K562 (cell line): ENCODE measurements around the gene NRSN2. TPM values are rescaled to one million over a fixed set of nuclear protein-coding genes. Genes with fewer than 3 reads are reported as not detected.
A peak's percentile ranks its signal among the peaks of the same experiment; 100 is the strongest.
"Not testable (repeated sequence)": the region's sequence is repeated elsewhere in the genome, so short reads cannot be mapped to it uniquely, and the experiment has no call there.

Experiments
- ATAC-seq: fragments of 200-7000 bp; cut with Tn5 transposase; 3 replicates; pipeline ENCODE4 v1.9.1; 2020; ENCODE audit warnings: moderate library complexity
- BruUV-seq: library from RNA; stranded (reverse); fragments of 400-500 nt; replicated peaks from 2 replicates; lab custom pipeline; 2021; lab: Mats Ljungman, UMichigan
- CTCF ChIA-PET: fragments of 300-600 bp; formaldehyde crosslinking; extraction: SDS; loops from one replicate; lab custom pipeline; 2021; ENCODE audit warnings: low intra/inter-chr PET ratio; lab: Yijun Ruan, JAX
- POLR2A ChIA-PET: fragments of 300-600, 350-650 bp; sonication (Branson Sonifier 250); formaldehyde crosslinking; extraction: SDS; loops from one replicate; lab custom pipeline; 2021; ENCODE audit warnings: antibody characterized with exemption, inconsistent platforms; lab: Yijun Ruan, JAX
- DNase-seq, 4 experiments: peaks; one replicate each; pipeline versions ENCODE4 v3.0.0 to v3.0.0-alpha.2; 2011 to 2018; ENCODE audit warnings: low spot score in 3 of 4, mixed read lengths in 3 of 4; ENCODE audit errors: extremely low read depth in 1 of 4
- FAIRE-seq: peaks from 2 replicates; lab custom pipeline; 2011; peaks lifted over from hg19 to GRCh38; lab: Jason Lieb, UNC
- H2AFZ ChIP-seq: 2 replicates; pipeline ENCODE4 v1.6.0; 2011; ENCODE audit warnings: low read depth, low read length, control low read depth, inconsistent platforms
- H3K27ac ChIP-seq: fragments of 200-600 bp; 3 replicates; pipeline ENCODE4 v1.8.0; 2011; ENCODE audit warnings: low read depth, mild to moderate bottlenecking, control low read depth, inconsistent platforms, low read length, moderate library complexity, mixed read lengths; ENCODE audit errors: extremely low read depth
- H3K27me3 ChIP-seq, 2 experiments: fragments of 300-600 bp in 1 of 2; 2 replicates in 1 of 2; 3 replicates in 1 of 2; pipeline versions ENCODE4 v1.6.0 to v1.8.0; 2011; ENCODE audit warnings: inconsistent platforms in 2 of 2, low read length in 2 of 2, mild to moderate bottlenecking in 1 of 2, mixed read lengths in 1 of 2, moderate library complexity in 1 of 2; ENCODE audit not compliant: control insufficient read depth in 2 of 2, insufficient read depth in 2 of 2
- H3K36me3 ChIP-seq: fragments of 300-600 bp; 3 replicates; pipeline ENCODE4 v1.8.0; 2011; ENCODE audit warnings: mild to moderate bottlenecking, low read length, inconsistent platforms; ENCODE audit not compliant: control insufficient read depth, insufficient read depth
- H3K4me1 ChIP-seq, 2 experiments: fragments of 200-600 bp in 1 of 2; replicated peaks in 1 of 2; 2 replicates in 1 of 2; 3 replicates in 1 of 2; pipeline versions ENCODE4 v1.5.1 to v1.8.0; 2011; ENCODE audit warnings: inconsistent platforms in 2 of 2, low read length in 2 of 2, mild to moderate bottlenecking in 1 of 2, mixed read lengths in 1 of 2, moderate library complexity in 1 of 2; ENCODE audit not compliant: control insufficient read depth in 2 of 2, insufficient read depth in 2 of 2
- H3K4me2 ChIP-seq: 2 replicates; pipeline ENCODE4 v1.6.1; 2011; ENCODE audit warnings: low read length, control low read depth, inconsistent platforms, mixed read lengths; ENCODE audit not compliant: insufficient read depth
- H3K4me3 ChIP-seq: fragments of 200-600 bp; sonication (generic), shearing (Covaris generic); 2 replicates; pipeline ENCODE4 v1.5.1; 2016; ENCODE audit warnings: control low read depth, inconsistent platforms
- H3K79me2 ChIP-seq: fragments of 200-600 bp; 3 replicates; pipeline ENCODE4 v1.8.0; 2011; ENCODE audit warnings: low read length, inconsistent platforms; ENCODE audit not compliant: control insufficient read depth, insufficient read depth
- H3K9ac ChIP-seq, 2 experiments: 2 replicates each; pipeline versions ENCODE4 v1.6.0 to v1.6.1; 2011; ENCODE audit warnings: low read depth in 2 of 2, low read length in 2 of 2, control low read depth in 1 of 2, inconsistent platforms in 1 of 2, mild to moderate bottlenecking in 1 of 2, mixed read lengths in 1 of 2; ENCODE audit not compliant: insufficient read depth in 1 of 2
- H3K9me1 ChIP-seq: one replicate; pipeline ENCODE4 v1.6.0; 2011; ENCODE audit warnings: inconsistent platforms, mild to moderate bottlenecking, low read length, moderate library complexity; ENCODE audit not compliant: control insufficient read depth, insufficient read depth
- H3K9me3 ChIP-seq: replicated peaks from 2 replicates; pipeline ENCODE4 v1.5.1; 2011; ENCODE audit warnings: low read depth, low read length, inconsistent platforms; ENCODE audit not compliant: control insufficient read depth, insufficient read depth
- H4K20me1 ChIP-seq: replicated peaks from 2 replicates; pipeline ENCODE4 v1.6.1; 2011; ENCODE audit warnings: low read length, inconsistent platforms, mixed read lengths; ENCODE audit not compliant: control insufficient read depth, insufficient read depth
- CXXC5 ChIP-seq: fragments of 250-450 bp; sonication (Bioruptor Pico); IDR thresholded peaks from 2 replicates; pipeline ENCODE4 v1.8.0; 2022; ENCODE audit warnings: inconsistent platforms, mild to moderate bottlenecking, moderate library complexity
- L3MBTL2 ChIP-seq: fragments of 450-650 bp; IDR thresholded peaks from 2 replicates; pipeline ENCODE4 v1.6.1; 2016; ENCODE audit warnings: mild to moderate bottlenecking, moderate library complexity
- NR2C1 ChIP-seq, 2 experiments: fragments of 450-650 bp; IDR thresholded peaks; 2 replicates each; pipeline ENCODE4 v1.6.1; 2017; ENCODE audit warnings: mild to moderate bottlenecking in 2 of 2, antibody characterized with exemption in 1 of 2, inconsistent platforms in 1 of 2, missing compliant biosample characterization in 1 of 2, missing genetic modification characterization in 1 of 2
- PTTG1 ChIP-seq: fragments of 450-650 bp; IDR thresholded peaks from 2 replicates; pipeline ENCODE4 v1.6.1; 2016; ENCODE audit warnings: low read depth, mild to moderate bottlenecking, missing genetic modification characterization, missing compliant biosample characterization
- ZNF197 ChIP-seq: fragments of 200-800 bp; sonication (Bioruptor generic); IDR thresholded peaks from 2 replicates; pipeline ENCODE4 v1.6.1; 2016; ENCODE audit warnings: low read depth, missing genetic modification characterization, missing compliant biosample characterization
- ZNF384 ChIP-seq: IDR thresholded peaks from 2 replicates; pipeline ENCODE4 v1.6.1; 2012; ENCODE audit warnings: low read depth, low read length, improper control_type of control experiment
- WGBS: fragments of 100-300 bp; shearing (Covaris generic); methylation state at CpG from one replicate; pipeline ENCODE4 v1.1.6; 2016; ENCODE audit warnings: low coverage, mixed read lengths; ENCODE audit not compliant: insufficient coverage; ENCODE audit errors: missing lambda C conversion rate; 5-methylcytosine and 5-hydroxymethylcytosine counted together
- in situ Hi-C: fragments of 300-500 bp; cut with MboI; formaldehyde crosslinking; loops from 4 replicates; pipeline ENCODE4 v1.15.0; 2018; ENCODE audit warnings: inconsistent platforms, mixed read lengths
- intact Hi-C: fragments of 100-400 bp; cut with micrococcal nuclease; formaldehyde crosslinking; loops from 2 replicates; pipeline ENCODE4 v1.14.2; 2022
- polyA plus RNA-seq, 8 experiments: library from polyadenylated mRNA; depleted of rRNA in 4 of 8; stranded (reverse) in 5 of 8; unstranded in 3 of 8; fragments of >200 nt; fragmentation: Nextera tagmentation in 2 of 8; fragmentation: Illumina TruSeq in 1 of 8; extraction: Ambion mirVana in 2 of 8; extraction: Trizol in 1 of 8; gene quantifications; 2 replicates each; pipeline versions ENCODE4 v1.2.1 to v1.2.3, GENCODE V29; 2011 to 2014; ENCODE audit warnings: inconsistent platforms in 1 of 8, missing spikeins in 1 of 8
- total RNA-seq, 7 experiments: library from RNA; depleted of rRNA in 6 of 7; stranded (reverse); fragments of >200 nt in 6 of 7; fragmentation: Illumina TruSeq in 2 of 7; extraction: Trizol in 2 of 7; gene quantifications; 2 replicates each; pipeline versions ENCODE4 v1.2.1 to v1.2.3, GENCODE V29; 2011 to 2021; ENCODE audit warnings: low replicate concordance in 1 of 7
- TF ChIP-seq, protein P1 (sequence below): fragments of 450-650 bp; IDR thresholded peaks from 2 replicates; pipeline ENCODE4 v1.6.1; 2017; ENCODE audit warnings: antibody characterized with exemption, mild to moderate bottlenecking
- TF ChIP-seq, protein P2 (sequence below), 2 experiments: fragments of 450-650 bp; formaldehyde crosslinking in 1 of 2; IDR thresholded peaks; 2 replicates each; pipeline versions ENCODE4 v1.4.0 to v1.6.1; 2014 to 2020; ENCODE audit warnings: mild to moderate bottlenecking in 2 of 2, borderline replicate concordance in 1 of 2, low read depth in 1 of 2

The NRSN2 gene
- total and polyA plus RNA-seq, 9 of the 15 experiments (the other 6 are each of a cell fraction or from before 2014, with no cell fraction given) = 7.5 to 29.7 (median 11.1) TPM

DNA sequence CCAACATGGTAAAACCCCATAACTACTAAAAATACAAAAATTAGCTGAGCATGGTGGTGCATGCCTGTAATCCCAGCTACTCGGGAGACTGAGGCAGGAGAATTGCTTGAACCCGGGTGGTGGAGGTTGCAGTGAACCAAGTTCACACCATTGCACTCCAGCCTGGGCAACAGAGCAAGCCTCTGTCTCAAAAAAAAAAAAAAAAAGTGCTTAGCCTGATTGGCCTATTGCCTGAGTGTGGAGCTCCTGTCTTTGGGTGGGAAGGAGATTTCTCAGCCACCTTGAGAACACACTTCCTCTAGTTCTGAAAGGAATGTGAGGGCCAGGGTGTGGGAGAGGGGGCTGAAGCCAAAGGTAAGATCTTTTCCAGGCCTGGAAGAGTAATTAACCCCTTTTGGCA lies 9.2 kb downstream of the NRSN2 start:
- H3K4me1 ChIP-seq; in situ Hi-C loops; H3K9ac ChIP-seq; H3K79me2 ChIP-seq; H4K20me1 ChIP-seq; BruUV-seq; H3K9me3 ChIP-seq; H3K36me3 ChIP-seq; DNase-seq; H3K4me3 ChIP-seq; H2AFZ ChIP-seq; H3K27me3 ChIP-seq; H3K4me2 ChIP-seq; H3K9me1 ChIP-seq; FAIRE-seq; TF ChIP-seq NR2C1 (IDR thresholded peaks at IDR 0.05): not testable (repeated sequence)
- 56% methylated on average over 2 of the region's 2 CpGs for WGBS
- ChIA-PET POLR2A (interaction anchor here (0.6 to 2.0 kb wide), 5 partner anchors 16 to 72 kb away, joined by 3 to 5 read pairs (median 4); partner anchors contain the start of gene TRIB3), CTCF (interaction anchor here (3.9 kb wide), 1 partner anchor 76 kb away, joined by 27 read pairs; no protein-coding TSS in a partner anchor)
- peak; percentile 13; the same call in 2 of the 3 replicates for ATAC-seq
- peak overlapping the region; percentile 4; the same call in 1 of the 3 replicates for H3K27ac ChIP-seq
- intact Hi-C loops = loop anchor here (10.0 kb wide), 2 partner anchors 189 to 289 kb away; partner anchors contain the start of gene CSNK2A1
- peak; percentile 13; the same call in 1 of the 2 replicates for TF ChIP-seq ZNF197
- peak; percentile 39; the same call in 1 of the 2 replicates for TF ChIP-seq PTTG1
- peak; percentile 40; the same call in 1 of the 2 replicates for TF ChIP-seq NR2C1 (tag; IDR thresholded peaks at IDR 0.05)
- TF ChIP-seq, protein P1, sequence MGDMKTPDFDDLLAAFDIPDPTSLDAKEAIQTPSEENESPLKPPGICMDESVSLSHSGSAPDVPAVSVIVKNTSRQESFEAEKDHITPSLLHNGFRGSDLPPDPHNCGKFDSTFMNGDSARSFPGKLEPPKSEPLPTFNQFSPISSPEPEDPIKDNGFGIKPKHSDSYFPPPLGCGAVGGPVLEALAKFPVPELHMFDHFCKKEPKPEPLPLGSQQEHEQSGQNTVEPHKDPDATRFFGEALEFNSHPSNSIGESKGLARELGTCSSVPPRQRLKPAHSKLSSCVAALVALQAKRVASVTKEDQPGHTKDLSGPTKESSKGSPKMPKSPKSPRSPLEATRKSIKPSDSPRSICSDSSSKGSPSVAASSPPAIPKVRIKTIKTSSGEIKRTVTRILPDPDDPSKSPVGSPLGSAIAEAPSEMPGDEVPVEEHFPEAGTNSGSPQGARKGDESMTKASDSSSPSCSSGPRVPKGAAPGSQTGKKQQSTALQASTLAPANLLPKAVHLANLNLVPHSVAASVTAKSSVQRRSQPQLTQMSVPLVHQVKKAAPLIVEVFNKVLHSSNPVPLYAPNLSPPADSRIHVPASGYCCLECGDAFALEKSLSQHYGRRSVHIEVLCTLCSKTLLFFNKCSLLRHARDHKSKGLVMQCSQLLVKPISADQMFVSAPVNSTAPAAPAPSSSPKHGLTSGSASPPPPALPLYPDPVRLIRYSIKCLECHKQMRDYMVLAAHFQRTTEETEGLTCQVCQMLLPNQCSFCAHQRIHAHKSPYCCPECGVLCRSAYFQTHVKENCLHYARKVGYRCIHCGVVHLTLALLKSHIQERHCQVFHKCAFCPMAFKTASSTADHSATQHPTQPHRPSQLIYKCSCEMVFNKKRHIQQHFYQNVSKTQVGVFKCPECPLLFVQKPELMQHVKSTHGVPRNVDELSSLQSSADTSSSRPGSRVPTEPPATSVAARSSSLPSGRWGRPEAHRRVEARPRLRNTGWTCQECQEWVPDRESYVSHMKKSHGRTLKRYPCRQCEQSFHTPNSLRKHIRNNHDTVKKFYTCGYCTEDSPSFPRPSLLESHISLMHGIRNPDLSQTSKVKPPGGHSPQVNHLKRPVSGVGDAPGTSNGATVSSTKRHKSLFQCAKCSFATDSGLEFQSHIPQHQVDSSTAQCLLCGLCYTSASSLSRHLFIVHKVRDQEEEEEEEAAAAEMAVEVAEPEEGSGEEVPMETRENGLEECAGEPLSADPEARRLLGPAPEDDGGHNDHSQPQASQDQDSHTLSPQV = peak; percentile 44; the same call in 1 of the 2 replicates
- TF ChIP-seq ZNF384 = peak; percentile 87
- peak; percentile 59 for TF ChIP-seq CXXC5 (CRISPR knock-in tag)
- TF ChIP-seq, protein P2, sequence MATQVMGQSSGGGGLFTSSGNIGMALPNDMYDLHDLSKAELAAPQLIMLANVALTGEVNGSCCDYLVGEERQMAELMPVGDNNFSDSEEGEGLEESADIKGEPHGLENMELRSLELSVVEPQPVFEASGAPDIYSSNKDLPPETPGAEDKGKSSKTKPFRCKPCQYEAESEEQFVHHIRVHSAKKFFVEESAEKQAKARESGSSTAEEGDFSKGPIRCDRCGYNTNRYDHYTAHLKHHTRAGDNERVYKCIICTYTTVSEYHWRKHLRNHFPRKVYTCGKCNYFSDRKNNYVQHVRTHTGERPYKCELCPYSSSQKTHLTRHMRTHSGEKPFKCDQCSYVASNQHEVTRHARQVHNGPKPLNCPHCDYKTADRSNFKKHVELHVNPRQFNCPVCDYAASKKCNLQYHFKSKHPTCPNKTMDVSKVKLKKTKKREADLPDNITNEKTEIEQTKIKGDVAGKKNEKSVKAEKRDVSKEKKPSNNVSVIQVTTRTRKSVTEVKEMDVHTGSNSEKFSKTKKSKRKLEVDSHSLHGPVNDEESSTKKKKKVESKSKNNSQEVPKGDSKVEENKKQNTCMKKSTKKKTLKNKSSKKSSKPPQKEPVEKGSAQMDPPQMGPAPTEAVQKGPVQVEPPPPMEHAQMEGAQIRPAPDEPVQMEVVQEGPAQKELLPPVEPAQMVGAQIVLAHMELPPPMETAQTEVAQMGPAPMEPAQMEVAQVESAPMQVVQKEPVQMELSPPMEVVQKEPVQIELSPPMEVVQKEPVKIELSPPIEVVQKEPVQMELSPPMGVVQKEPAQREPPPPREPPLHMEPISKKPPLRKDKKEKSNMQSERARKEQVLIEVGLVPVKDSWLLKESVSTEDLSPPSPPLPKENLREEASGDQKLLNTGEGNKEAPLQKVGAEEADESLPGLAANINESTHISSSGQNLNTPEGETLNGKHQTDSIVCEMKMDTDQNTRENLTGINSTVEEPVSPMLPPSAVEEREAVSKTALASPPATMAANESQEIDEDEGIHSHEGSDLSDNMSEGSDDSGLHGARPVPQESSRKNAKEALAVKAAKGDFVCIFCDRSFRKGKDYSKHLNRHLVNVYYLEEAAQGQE (IDR thresholded peaks at IDR 0.05; ENCODE audit: borderline replicate concordance) = 0 out of 2 replicates have a peak, but pooled peaks have one; percentile 21
- TF ChIP-seq, protein P2 (CRISPR knock-in tag; IDR thresholded peaks at IDR 0.05; ENCODE audit: low read depth) = not testable (repeated sequence)
- peak; percentile 40; the same call in 1 of the 2 replicates for TF ChIP-seq L3MBTL2
